Fibroblast of the conjunctiva (primary cell): Measurements from ENCODE around the gene PPP2R2D.
"Not testable (repeated sequence)": the region's sequence is repeated elsewhere in the genome, so short reads cannot be mapped to it uniquely, and the experiment has no call there.

Experiments
- DNase-seq: peaks from one replicate; pipeline ENCODE4 v3.0.0-alpha.2; 2010; ENCODE audit warnings: low read depth

PPP2R2D gene

DNA sequence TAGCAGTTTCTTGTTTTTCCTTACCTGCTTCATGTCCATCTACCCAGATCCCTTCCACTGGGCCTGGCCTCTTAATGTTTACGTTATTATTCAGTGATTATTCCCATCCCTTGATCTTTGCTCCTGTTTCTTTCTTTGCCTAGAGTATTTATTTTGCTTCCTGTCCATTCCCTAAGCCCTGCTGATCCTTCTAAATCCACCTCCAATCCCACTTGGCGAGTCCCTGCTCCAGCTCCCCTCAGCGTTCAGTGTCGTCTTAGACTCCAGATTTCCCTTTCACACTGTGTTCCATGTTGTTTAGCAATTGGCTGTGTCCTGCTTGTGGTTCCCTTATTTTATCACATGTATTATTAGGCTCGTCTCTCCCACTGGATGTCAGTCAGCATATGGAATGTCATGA, 7.3 kb downstream of the PPP2R2D start:
- no peak for DNase-seq

DNA sequence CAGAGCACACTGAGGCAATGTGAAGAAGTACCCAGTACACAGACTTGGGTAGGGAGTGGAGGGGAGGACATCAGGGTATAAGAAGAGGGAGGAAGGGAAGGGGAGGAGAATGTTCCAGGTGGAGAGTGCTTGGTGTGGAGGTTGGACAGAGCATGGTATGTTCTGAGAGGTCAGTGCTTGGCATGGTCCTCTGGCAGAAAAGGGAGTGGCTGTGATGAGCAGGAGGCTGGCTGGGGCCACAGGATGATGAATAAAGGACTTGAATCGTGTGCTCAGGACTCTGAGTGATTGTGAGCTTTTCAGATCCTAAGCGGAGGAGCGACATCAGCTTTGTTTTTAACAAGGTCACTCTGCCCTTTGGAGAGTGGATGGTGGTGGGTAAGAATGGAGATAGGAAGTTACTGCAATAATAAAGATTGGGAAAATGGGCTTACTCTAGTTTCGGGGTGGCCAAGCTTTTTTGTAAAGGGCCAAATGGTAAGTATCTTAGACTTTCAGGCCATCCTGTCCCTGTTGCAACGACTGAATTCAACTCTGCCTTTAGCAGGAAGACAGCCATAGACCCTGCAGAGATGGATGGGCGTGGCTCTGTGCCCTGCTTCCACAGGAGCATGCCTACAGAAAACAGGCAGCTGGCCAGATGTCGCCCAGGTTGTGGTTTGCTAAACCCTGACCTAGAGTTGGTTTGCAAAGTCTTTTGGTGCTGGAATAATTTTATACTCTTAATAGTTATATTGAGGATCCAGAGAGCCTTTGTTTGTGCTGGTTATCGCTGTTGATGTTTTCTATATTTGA, 8.4 kb downstream of the PPP2R2D start:
- DNase-seq = no peak

DNA sequence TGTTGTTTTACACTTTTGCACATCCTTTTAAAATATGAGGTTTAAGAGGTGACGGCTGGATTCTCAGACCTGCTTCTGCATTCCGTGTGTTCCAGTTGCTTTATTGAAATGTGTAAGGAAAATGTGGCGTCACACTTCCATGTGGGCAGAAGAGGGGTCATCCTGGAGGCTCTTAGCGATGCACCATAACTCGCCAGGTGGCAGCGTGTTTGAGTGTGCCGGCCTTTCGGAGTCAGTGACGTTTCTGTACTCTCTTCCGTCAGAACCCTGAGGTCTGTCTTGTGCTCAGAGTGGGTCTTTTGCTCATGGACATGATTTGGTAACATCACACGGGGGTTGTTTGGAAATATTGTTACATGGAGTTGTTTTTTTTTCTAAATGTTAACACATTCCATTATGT, 9.1 kb downstream of the PPP2R2D start:
- no peak for DNase-seq

DNA sequence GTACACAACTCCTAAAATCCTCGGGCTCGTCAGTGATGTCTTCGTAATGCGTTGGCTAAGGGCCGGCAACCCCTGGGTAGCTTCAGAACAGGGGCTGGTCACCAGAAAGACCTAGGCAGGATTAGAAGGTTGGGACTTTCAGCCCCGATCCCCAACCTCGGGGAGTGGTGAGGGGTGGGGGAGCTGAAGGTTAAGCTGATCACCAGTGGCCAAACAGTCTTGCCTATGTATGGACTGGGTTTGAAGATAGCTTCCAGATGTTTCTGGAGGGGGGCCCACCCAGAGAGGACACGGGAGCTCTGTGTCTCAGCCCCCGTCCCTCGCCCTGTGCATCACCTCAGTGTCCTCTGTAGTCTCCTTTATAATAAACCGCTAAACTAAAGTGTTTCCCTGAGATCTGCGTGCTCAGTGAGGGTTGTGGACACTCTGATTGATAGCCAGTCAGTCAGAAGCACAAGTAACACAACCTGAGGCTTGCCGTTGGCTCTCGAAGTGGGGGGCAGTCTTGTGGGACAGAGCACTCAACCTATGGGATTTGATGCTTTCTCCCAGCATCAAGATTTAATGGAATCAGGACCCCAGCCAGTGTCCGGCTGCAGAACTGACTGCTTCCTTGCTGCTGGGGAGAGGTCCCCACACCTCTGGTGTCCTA, 10.0 kb downstream of the PPP2R2D start:
- no peak for DNase-seq

DNA sequence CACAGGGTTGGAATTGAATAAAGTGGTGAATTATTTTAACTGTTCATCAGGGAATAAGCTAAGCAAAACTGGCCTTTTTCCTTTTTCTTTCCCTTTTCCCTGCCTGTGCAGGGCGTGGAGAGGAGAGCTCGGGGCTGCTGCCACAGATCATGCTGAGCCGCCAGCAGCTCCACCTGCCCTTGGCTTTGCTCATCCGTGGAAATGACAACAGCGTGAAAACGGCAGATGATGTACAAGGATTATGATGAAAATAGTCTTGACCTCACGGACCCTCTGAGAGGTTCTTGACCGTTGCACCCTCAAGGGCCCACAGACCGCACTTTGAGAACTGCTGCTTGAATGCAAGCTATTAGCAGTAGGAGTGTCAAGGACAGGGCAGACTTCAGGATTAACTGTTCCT, 10.6 kb downstream of the PPP2R2D start:
- no peak for DNase-seq

DNA sequence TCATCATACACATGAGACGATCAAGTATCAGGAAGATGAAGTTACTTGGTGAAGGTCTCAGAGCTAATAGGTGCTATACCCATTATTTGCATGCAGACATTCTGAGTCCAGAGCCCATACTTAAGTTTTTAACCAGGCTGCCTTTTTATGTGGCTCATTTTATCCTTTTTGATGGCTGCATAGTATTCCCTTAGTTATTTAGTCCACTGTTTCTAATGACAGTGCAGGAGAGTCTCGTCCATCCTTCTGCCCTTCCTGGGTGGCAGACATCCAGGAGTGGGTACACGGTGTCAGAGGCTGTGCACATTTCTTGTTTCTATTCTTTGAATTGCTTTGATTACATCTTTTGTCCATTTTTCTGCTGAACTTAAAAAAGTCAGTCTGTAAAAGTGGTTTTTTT, 11.8 kb downstream of the PPP2R2D start:
- no peak for DNase-seq

DNA sequence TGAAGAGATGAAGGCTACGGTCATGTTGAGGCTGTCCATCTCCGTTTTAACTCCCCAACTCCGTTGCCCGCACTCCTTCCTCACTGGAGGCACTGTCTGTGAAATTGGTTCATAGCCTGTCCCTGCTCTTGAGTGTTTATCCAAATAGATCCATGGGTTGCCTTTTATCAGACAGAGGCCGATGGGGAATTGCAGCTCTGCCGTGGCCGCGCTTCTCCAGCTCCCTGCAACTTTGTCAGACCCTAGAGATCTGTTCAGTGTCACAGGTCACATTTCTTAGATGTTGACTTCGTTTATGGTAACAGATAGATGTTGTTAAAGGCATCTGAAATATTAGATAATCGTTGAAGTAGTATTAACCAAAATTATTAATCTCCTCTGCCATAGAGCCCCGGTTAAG, 14.7 kb downstream of the PPP2R2D start:
- DNase-seq = no peak

DNA sequence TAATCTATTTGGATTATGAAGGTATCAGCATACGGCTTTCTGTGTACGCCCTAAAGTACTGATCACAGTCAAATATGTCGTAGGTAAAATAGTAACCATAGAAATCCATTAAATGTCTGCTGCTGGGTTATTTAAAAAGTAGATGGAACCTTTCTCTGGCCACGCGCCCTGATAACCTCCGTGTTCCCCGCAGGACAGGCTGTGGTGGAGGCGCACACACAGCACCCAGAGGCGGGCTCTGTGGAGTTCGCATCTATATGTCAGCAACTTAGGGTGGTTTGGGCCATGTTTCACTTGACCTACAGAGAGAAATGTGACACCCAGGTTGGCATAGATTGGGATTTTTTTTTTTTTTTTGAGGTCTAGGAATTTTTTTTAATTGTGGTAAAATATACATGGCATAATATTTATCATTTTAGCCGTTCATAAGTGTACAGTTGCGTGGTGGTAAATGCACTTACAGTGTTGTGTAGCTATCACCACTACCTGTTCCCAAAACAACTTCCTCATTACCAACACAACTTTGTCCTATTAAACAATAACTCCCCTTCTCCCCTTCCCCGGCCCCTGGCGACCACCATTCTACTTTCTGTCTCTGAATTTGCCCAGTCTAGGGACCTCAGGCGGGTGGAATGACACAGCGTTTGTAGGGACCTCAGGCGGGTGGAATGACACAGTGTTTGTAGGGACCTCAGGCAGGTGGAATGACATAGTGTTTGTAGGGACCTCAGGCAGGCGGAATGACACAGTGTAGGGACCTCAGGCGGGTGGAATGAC, 15.4 kb downstream of the PPP2R2D start:
- no peak for DNase-seq

DNA sequence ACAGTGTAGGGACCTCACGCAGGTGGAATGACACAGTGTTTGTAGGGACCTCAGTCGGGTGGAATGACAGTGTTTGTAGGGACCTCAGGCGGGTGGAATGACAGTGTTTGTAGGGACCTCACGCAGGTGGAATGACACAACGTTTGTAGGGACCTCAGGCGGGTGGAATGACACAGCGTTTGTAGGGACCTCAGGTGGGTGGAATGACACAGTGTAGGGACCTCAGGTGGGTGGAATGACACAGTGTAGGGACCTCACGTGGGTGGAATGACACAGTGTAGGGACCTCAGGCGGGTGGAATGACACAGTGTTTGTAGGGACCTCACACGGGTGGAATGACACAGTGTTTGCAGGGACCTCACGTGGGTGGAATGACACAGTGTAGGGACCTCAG, 16.0 kb downstream of the PPP2R2D start:
- not testable (repeated sequence) for DNase-seq

DNA sequence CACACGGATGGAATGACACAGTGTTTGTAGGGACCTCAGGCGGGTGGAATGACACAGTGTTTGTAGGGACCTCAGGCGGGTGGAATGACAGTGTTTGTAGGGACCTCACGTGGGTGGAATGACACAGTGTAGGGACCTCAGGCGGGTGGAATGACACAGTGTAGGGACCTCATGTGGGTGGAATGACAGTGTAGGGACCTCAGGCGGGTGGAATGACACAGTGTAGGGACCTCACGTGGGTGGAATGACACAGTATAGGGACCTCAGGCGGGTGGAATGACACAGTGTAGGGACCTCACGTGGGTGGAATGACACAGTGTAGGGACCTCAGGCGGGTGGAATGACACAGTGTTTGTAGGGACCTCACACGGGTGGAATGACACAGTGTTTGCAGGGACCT, 16.7 kb downstream of the PPP2R2D start:
- not testable (repeated sequence) for DNase-seq

DNA sequence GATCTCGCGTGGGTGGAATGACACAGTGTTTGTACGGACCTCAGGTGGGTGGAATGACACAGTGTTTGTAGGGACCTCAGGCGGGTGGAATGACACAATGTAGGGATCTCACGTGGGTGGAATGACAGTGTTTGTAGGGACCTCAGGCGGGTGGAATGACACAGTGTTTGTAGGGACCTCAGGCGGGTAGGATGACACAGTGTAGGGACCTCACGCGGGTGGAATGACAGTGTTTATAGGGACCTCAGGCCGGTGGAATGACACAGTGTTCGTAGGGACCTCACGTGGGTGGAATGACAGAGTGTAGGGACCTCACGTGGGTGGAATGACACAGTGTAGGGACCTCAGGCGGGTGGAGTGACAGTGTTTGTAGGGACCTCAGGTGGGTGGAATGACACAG, 18.7 kb downstream of the PPP2R2D start:
- not testable (repeated sequence) for DNase-seq

DNA sequence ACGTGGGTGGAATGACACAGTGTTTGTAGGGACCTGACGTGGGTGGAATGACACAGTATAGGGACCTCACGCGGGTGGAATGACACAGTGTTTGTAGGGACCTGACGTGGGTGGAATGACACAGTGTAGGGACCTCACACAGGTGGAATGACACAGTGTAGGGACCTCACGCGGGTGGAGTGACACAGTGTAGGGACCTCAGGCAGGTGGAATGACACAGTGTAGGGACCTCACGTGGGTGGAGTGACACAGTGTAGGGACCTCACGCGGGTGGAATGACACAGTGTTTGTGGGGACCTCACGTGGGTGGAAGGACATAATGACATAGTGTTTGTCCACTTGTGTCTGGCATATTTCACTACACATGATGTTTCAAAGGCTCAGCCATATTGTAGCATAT, 19.3 kb downstream of the PPP2R2D start:
- DNase-seq = no peak

DNA sequence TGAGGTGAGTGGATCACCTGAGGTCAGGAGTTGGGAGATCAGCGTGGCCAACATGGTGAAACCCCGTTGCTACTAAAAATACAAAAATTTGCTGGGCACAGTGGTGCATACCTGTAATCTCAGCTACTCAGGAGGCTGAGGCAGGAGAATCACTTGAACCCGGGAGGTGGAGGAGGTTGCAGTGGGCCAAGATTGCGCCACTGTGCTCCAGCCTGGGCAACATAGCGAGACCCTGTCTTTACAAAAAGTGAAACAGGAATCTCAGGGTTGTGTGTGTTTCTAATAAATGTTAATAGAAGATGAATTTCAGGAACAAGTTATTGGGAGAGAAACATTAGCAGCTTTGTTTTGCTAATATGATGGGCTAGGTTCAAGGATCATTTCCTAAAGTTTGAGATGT, 19.9 kb downstream of the PPP2R2D start:
- no peak for DNase-seq

DNA sequence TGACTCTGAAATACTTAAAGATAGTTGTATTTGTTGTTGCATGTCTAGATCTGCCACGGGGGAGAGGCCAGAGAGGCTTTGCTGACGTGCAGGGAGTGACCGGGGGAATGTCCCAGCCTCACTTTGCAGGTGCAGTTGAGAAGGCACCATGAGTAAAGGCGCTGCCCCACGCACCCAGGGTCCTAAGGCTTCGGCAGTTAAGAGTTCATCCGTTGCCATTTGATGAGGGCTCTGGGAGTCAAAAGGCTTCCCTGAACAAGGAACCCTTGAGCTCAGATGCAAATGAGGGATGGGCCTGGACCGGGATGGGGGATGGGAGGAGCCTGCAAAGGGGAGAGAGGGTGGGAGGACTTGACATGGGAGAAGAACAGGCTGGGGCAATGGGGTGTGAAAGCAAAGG, 20.4 kb downstream of the PPP2R2D start:
- DNase-seq = no peak

DNA sequence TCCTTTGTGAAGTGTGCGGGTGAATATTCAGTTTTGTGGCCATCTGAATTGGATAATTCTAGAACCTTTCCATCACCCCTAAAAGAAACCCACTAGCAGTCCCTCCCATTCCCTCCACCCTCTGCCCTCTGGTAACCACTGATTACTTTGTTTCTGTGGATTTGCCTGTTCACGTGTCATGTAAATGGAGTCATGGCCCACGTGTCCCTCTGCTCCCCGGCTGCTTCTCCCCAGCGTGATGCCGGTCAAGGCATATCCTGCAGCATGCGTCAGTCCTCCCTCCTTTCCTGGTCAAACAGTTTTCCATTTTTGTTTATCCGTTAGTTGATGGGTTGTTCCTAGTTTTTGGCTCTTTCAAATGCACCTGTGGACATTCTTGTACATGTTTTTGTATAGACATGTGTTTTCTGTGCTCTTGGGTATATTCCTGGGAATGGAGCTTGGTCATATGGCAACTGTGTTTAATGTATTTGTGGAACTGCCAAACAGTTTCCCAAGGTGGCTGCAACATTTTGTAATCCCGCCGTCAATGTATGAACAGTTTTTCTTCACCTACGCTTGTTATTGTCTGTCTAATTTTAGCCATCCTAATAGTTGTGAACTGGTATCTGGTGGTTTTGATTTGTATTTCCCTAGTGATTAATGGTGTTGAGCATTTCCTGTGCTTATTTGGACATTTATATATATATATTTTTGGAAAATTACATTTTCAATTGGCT, 22.4 kb downstream of the PPP2R2D start:
- DNase-seq = no peak

DNA sequence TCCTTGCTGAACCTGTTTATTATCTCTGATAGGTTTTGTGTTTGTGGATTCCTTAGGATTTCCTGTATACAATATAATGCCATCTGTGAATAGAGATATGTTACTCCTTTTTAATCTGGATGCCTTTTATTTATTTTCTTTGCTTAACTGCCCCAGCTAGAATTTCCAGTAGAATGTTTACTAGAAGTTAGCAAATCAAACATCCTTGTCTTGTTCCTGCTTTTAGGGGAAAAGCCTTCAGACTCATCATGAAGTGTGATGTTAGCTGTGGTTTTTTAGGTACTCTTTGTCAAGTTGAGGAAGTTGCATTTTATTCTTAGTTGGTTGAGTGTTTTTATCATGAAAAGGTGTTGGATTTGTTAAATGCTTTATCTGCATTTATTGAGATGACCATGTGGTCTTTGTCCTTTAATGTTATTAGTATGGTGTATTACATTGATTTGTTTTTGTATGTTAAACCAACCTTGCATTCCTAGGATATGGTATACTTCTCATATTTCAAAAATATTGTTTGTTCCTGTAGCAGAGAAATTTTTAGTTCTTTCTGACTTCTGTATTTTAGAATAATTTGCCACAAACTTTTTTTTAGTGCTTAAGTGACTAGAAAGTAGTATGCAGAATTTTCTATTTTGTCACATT, 24.3 kb downstream of the PPP2R2D start:
- no peak for DNase-seq

DNA sequence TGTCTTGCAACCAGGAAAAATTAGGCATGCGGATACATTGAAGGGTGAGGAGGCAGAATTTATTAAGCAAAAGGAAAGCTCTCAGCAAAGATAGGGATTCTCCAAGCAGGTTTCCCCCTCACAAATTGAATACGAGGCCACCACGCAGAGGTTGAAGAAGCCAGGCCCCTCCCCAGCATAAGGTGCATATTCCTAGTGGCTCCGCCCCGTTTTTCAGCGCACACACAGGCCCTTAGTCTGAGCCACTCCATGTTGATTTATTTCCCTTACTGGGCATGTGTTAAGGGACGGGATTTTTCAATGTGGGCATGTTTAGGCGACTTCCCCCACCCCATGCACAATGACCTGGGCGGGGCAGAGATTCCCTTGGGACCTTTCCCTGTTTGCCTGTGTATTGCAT, 24.9 kb downstream of the PPP2R2D start:
- DNase-seq = no peak

DNA sequence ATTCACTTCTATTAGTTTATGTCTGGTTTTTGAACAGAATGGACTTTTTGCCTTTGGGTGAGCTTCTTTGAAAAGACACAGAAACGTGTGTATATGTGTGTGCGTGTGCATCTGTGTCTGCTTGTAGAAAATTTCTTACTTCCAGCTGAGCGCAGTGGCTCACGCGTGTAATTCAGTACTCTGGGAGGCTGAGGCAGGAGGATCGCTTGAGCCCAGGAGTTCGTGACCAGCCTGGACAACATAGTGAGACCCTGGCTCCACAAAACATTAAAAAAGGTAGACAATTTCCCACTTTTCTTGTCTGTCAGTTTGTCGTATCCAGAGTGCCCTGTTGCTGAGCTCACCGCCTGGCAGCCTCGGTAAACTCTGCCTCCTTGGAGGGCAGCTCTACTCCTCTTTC, 25.4 kb downstream of the PPP2R2D start:
- DNase-seq = no peak

DNA sequence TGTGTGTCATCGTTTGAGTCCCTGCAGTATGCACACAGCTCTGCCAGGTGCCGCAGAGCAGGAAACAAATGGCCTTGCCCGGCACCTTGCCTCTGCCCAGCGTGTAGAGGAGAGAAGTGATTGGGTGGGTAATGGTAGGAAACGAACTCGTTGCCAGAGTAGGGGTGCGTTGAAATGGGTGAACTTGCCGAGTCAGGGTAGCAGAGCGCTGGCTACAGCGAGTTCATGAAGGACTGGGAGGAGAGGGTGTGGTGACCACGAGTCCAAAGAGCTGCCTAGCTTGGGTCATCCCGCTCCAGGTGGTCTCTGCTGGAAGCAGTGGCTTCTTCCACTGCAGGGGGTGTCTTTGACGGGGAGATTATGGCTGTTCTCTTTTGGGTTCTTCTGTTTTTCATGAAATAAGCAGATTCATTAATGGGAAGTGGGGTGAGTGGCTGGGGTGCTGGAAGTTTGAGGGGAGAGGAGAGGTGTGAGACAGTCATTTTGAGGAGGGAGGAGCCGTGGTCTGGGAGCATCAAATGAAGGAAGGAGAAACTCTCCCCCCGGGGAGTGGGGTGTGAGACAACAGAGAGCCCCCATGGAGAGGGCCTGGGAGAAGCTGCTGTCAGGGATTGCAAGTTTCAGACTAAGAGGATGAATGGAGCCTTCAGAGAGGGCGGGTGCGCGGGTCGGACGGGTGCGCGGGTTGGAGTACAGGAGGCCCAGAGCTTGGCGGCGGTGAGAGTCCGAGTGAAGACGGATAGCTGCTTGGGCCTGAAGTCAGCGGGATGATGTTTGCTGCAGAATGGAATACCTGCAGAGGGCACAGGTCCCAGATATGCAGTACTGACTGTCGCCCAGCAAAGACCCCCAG, 26.2 kb downstream of the PPP2R2D start:
- DNase-seq = no peak

DNA sequence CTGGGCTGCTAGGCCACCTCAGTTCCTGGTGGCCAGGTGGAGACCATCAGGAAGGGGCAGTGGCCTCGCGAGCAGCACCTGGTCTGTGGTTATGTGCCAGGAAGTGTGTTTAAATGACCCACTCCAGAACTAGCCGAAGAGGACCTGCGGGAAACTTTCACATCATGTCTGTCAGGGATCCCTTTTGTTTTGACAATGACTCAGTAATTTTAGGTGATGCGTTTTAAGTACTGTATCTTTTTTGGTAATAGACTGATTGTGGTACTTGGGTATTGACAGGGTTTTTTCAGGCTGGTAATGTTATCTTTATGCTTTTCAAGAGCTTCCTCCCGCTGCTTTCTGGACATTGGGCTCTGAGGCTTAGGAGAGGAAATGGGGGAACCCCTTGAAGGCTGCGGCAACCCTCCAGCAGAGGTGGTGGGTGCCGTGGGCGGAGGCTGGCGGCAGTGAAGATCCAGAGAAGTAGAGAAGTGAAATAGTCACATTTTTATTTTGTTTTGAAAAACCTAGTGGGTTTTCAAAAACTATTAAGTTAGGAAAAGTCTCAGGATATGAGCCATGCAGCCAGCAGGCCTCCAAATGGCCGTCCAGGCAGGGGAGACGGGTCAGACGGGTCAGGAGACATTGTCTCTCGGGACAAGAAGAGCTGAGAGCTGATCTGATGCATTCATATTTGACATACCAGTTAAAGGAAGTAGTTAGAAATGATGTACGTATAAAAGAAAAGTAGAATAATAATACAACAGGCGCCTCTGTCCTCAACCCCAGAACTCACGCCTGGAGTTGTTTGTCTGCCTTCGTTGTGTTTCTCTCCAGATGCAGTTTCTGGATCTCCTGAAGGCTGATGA, 27.7 kb downstream of the PPP2R2D start:
- DNase-seq = no peak
